ENCODE data around the gene AVP. TPM values are rescaled to one million over a fixed set of nuclear protein-coding genes. Genes with fewer than 3 reads are reported as not detected.

Gene AVP
- total RNA-seq, 1 experiment from 2014 or later, result not detected

- peak overlapping the region; percentile 85 for H3K4me2 ChIP-seq (ENCODE audit: insufficient read depth, insufficient read length, low read length)
- no peaks in the 10 kb centered on the region for H4K20me1 ChIP-seq (ENCODE audit: control insufficient read depth, insufficient read depth, insufficient read length)
- no peak overlapping the region for H4K91ac ChIP-seq (ENCODE audit: insufficient read length, low read depth, low read length)
- H3K14ac ChIP-seq (ENCODE audit: insufficient read depth, low read length), result no peak overlapping the region
- H3K27ac ChIP-seq (ENCODE audit: insufficient read length, low read depth, low read length), result no peak overlapping the region
- H3K23me2 ChIP-seq (ENCODE audit: insufficient read length, low read depth, low read length, poor library complexity, severe bottlenecking), result peaks cover 13% of the 10 kb centered on the region
- Mint-ChIP-seq H3K27ac (peak overlapping the region in 1 of 3 experiments; percentile 65; a peak in 1 of 7 replicates), H3K4me3 (peak overlapping the region; percentile 94 to 95), H3K4me1 (peaks cover 10 to 11% of the 10 kb centered on the region in 2 experiments), H3K36me3 (ENCODE audit: insufficient read depth in 1 of 3, low read depth in 3 of 3) (peaks cover 19 to 38% (median 28%) of the 10 kb centered on the region in 3 experiments), H3K9me3 (no peaks in the 10 kb centered on the region), H3K27me3 (ENCODE audit: low read depth) (no peaks in the 10 kb centered on the region; the same call in 1 of the 2 replicates)
- H2BK120ac ChIP-seq (ENCODE audit: low read depth, low read length, poor library complexity, severe bottlenecking), result no peak overlapping the region
- peaks cover 5% of the 10 kb centered on the region; the same call in 1 of the 2 replicates for H3K4me1 ChIP-seq (ENCODE audit: insufficient read depth, low read length)
- H2BK20ac ChIP-seq (ENCODE audit: low read depth, low read length, poor library complexity, severe bottlenecking), result no peak overlapping the region
- H2AFZ ChIP-seq (ENCODE audit: low read length), result no peak overlapping the region
- H3K9me3 ChIP-seq (ENCODE audit: control insufficient read depth, low read depth, low read length), result no peaks in the 10 kb centered on the region
- no peak overlapping the region for H4K8ac ChIP-seq (replicated peaks; ENCODE audit: insufficient read length, low read depth, low read length)
- WGBS (ENCODE audit: extremely low coverage, insufficient read length, low lambda C conversion rate), result no CpG with 5 or more reads among the region's 14 CpGs
- no peak for DNase-seq
- TF ChIP-seq CTCF (conservative IDR thresholded peaks at IDR 0.05), result no peak
- H3K18ac ChIP-seq (ENCODE audit: insufficient read length, low read depth, low read length), result no peak overlapping the region
- no peak overlapping the region for H3K23ac ChIP-seq (ENCODE audit: insufficient read length, low read depth, low read length)
- no peaks in the 10 kb centered on the region; the same call in 1 of the 2 replicates for H3K79me2 ChIP-seq (ENCODE audit: insufficient read depth, low read length)
- H2BK12ac ChIP-seq (ENCODE audit: insufficient read length, low read depth, low read length), result no peak overlapping the region
- H3T11ph ChIP-seq (ENCODE audit: low read length), result no peak overlapping the region
- no peaks in the 10 kb centered on the region for H3K79me1 ChIP-seq (ENCODE audit: insufficient read depth, low read depth, low read length, poor library complexity, severe bottlenecking)
- H2BK15ac ChIP-seq (ENCODE audit: low read depth, low read length), result no peak overlapping the region
- no peak overlapping the region for H4K5ac ChIP-seq (ENCODE audit: insufficient read length, low read depth, low read length)
- H3K27me3 ChIP-seq (ENCODE audit: insufficient read depth, low read length), result no peaks in the 10 kb centered on the region
- no peak overlapping the region for H3K9ac ChIP-seq (ENCODE audit: extremely low read depth, insufficient read length, low read length)
- no peak overlapping the region for H3K4ac ChIP-seq (ENCODE audit: low read depth, low read length)
- no peak overlapping the region for H2AK5ac ChIP-seq (ENCODE audit: insufficient read length, low read length)
- H3K56ac ChIP-seq (ENCODE audit: insufficient read length, low read depth, low read length), result no peak overlapping the region
- H2BK5ac ChIP-seq (ENCODE audit: insufficient read length, low read length), result no peak overlapping the region
These were observed 36.8 kb downstream of the AVP start for GRCh38 chr20:3047486-3048419.

Data from H9 (cell line).